ENCODE data around the gene ANKRD23.
"Not testable (repeated sequence)": the region's sequence is repeated elsewhere in the genome, so short reads cannot be mapped to it uniquely, and the experiment has no call there.

Gene ANKRD23

DNA sequence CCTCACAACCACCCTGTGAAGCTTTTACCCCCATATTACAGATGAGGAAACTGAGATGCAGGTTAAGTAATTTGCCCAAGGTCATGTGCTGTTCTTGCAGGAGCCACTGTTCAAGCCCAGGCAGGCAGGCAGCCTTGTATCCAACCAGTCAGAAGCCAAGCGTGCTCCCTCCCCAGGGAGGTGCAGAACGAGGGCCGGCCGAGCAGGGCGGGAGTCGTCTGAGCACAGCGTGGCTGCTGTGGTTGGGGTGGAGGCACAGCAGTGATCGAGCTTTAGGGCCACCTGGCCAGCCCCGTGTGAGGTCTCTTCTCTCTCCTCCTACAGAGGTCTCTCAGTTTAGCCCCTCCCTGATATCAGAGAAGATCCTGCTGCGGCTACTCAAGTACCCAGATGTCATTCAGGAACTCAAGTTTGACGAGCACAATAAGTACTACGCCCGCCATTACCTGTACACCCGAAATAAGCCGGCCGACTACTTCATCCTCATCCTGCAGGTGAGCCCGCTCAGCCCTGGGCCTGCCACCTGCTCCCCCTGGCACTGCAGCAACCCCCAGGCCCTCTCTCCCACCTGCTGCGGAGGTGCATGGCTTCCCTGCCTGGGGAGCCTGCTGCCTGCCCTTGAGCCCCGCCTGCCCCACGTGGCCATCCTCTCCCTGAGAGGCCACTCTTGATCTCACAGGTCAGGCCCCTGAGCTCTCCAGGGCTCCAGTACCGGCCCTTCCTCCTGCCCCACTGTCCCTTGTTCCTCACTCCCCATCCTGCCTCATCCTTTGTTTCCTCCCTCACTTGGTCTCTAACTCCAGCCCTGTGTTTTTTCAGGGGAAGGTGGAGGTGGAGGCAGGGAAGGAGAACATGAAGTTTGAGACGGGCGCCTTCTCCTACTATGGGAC lies 44.8 kb downstream of the ANKRD23 start:
- DNase-seq (ENCODE audit: low spot score): no peak

DNA sequence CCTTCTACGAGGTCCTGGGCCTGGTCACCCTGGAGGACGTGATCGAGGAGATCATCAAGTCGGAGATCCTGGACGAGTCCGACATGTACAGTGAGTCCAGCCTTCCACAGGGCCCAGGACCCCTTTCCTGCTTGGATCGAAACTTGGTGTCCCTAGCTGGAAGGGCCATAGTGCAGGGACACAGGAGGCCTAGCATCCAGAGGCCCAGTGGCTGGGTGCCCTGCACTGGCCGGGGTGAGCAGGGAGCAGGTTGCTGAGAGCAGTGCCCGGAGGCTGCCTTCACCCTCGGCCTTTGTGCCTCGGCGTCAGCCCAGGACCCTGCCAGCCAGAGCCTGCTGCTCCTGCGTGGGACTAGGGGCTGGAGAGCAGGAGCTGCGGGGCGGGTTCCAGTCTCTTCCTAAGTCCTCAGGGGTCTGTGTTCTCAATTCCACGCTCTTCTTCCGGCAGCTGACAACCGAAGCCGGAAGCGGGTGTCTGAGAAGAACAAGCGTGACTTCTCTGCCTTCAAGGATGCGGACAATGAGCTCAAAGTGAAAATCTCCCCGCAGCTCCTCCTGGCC lies 46.7 kb downstream of the ANKRD23 start:
- no peak for DNase-seq (ENCODE audit: low spot score)

DNA sequence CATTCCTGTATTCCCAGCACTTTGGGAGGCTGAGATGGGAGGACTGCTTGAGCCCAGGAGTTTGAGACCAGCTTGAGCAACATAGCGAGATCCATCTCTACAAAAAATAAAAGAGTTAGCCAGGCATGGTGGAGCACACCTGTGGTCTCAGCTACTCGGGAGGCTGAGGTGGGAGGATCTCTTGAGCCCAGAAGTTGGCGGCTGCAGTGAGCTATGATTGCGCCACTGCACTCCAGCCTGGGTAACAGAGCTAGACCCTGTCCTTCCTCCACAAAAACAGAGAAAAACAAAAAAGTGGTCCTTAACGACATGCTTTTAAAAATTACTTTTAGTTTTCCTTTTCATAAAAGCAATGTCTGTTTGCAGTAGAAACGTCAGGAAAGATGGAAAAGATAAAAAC lies 47.3 kb downstream of the ANKRD23 start:
- DNase-seq (ENCODE audit: low spot score): not testable (repeated sequence)

DNA sequence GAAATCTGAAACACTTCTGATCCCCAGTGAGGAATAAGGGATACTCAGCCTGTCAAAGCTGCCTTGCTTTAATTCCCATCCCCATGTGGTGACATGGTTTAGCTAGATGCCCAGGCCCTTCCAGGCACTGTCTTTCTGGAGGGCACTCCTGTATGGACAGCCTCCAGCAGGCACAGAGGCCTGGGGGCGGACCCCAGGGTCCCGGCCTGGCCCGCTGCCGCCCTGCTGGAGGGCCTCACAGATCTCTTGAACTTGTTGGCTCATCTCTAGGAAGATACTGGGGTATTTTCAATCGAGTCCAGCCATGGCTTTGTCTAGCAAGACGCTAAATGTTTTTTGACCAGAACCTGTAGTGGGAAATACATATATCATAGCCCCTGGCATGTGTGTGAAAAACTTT lies 48.7 kb downstream of the ANKRD23 start:
- no peak for DNase-seq (ENCODE audit: low spot score)

DNA sequence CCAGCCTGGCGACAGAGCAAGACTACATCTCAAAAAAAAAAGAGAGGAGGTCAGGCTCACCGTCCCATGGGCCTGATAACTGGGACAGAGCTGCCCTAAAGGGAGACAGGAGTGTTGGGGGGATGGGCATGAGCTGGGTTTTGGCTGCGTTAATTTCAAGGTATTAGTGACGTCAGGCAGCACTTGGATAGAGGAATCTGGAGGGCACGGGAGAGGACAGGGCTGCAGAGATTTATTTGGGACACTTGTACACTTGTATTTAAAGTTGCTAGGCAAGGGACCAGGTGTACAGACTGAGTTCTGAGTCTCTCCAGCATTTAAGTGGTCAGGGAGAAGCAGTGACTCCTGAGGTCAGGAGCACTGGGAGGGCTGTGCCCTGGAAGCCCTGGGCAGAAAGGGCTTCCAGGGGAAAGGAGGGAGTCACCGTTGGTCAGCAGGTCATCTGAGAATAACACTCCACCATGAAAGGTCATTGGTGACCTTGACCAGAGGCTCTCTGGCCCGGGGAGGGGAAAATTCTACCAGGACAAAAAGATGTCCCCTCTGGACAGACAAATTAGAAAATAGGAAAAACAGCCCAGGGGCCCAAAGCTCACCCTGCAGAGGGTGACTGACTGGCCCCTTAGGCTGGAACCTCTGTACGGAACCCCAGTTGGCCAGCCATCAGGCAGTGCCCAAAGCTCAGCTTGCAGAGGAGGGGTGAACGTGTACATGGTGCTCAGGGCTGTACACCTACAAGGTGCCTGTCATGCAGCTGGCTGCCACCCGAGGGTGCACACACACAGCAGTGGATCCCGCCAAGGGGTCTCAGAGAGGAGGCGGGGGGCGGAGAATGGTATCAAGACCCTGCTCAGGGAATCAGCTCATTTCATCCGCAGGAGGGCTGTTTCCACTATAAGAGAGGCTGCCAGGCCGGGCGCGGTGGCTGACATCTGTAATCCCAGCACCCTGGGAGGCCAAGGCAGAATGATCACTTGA lies 50.8 kb downstream of the ANKRD23 start:
- no peak for DNase-seq (ENCODE audit: low spot score)

DNA sequence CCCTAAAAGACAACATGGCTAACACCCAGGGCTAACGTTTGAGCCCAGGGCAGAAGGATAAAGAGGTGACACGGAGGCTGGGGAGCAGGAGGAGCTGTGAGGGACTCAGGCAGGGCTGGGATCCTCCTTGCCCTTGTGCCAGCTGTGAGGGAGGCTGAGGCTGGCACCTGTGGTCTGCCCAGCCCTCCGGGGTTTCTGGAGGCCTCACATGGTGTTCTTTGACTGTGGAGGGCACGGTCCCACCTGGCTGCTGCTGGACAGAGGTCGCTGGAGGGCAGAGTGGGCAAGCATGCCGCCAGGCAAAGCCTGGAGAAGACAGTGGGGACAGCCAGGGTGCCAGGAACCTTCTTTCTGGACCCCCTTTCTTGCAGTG lies 54.6 kb downstream of the ANKRD23 start:
- DNase-seq (ENCODE audit: low spot score): no peak

DNA sequence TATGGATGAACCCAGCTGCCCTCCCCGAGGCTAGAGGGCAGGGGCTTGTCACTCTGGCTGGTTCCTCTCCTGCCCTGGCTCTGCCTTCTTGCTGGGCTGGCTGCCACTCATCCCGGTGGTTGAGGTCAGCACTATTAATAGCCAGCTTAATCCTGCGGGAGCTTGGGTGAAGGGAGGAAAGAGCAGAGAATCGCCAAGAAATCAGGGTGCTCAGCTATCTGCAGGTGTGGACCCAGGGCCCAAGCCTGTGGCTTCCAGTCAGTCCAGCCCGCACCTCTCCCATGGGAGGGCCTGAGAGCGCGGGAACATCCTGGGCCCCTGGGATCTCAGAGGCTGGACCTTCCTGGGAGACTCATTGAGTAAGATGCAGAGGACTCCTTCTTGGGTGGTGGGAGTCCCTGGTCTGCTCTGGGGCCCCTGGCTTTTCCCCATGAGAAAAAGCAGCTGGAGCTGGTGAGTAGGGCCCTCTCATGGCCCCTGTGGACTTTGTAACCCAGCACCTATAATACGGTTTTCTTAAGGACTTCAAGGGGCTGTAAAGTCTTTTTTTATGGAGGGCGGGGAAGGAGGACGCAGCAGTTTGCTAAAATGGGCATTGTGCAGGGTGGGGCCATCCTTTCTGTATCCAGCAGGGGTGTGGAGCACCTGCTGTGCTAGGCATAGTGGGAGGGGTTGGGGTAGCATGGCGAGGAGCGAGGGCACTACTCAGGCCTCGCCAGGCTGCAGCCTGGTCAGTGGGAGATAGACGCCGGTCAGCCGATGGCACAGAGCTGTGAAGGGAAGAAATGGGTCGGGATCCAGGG lies 55.2 kb downstream of the ANKRD23 start:
- no peak for DNase-seq (ENCODE audit: low spot score)
